HepG2 (cell line): ENCODE data around the gene SDC3. TPM values are rescaled to one million over a fixed set of nuclear protein-coding genes. Genes with fewer than 3 reads are reported as not detected.

Source experiments
- ATAC-seq: fragments of 200-7000 bp; cut with Tn5 transposase; 3 replicates; pipeline ENCODE4 v1.9.1; 2020; ENCODE audit warnings: mild to moderate bottlenecking, moderate library complexity
- BruUV-seq: library from RNA; stranded (reverse); fragments of 400-500 nt; replicated peaks from 2 replicates; lab custom pipeline; 2021; lab: Mats Ljungman, UMichigan
- CTCF ChIA-PET: fragments of 300-600 bp; formaldehyde crosslinking; extraction: SDS; loops from one replicate; lab custom pipeline; 2021; ENCODE audit warnings: low total read pairs, inconsistent platforms, low intra/inter-chr PET ratio; lab: Yijun Ruan, JAX
- POLR2A ChIA-PET: fragments of 350-600 bp; sonication (Branson Sonifier 250); formaldehyde crosslinking; loops from one replicate; lab custom pipeline; 2020; ENCODE audit warnings: antibody characterized with exemption, inconsistent platforms; lab: Yijun Ruan, JAX
- DNase-seq: peaks from one replicate; pipeline ENCODE4 v3.0.0-alpha.2; 2015; ENCODE audit warnings: low spot score
- FAIRE-seq: peaks from 3 replicates; lab custom pipeline; 2011; peaks lifted over from hg19 to GRCh38; lab: Jason Lieb, UNC
- H2AFZ ChIP-seq: one replicate; pipeline ENCODE4 v1.6.1; 2011; ENCODE audit warnings: low read length, inconsistent platforms
- H3K27ac ChIP-seq: fragments of 300-600 bp; 3 replicates; pipeline ENCODE4 v1.8.0; 2011; ENCODE audit warnings: mixed run types, mild to moderate bottlenecking, mixed read lengths, low read length, inconsistent platforms; ENCODE audit not compliant: insufficient read depth; ENCODE audit errors: extremely low read length
- H3K27me3 ChIP-seq, 2 experiments: fragments of 200-600 bp in 1 of 2; 2 replicates in 1 of 2; 3 replicates in 1 of 2; pipeline versions ENCODE4 v1.6.0 to v1.8.0; 2011; ENCODE audit warnings: low read length in 2 of 2, mild to moderate bottlenecking in 2 of 2, moderate library complexity in 2 of 2, inconsistent platforms in 1 of 2; ENCODE audit not compliant: insufficient read depth in 2 of 2, control insufficient read depth in 1 of 2
- H3K36me3 ChIP-seq, 2 experiments: fragments of 200-600 bp in 1 of 2; replicated peaks in 1 of 2; 2 replicates in 1 of 2; 3 replicates in 1 of 2; pipeline versions ENCODE4 v1.5.1 to v1.8.0; 2011; ENCODE audit warnings: low read length in 2 of 2, inconsistent platforms in 1 of 2; ENCODE audit not compliant: insufficient read depth in 2 of 2, control insufficient read depth in 1 of 2
- H3K4me1 ChIP-seq: 2 replicates; pipeline ENCODE4 v1.5.1; 2012; ENCODE audit warnings: low read length, inconsistent platforms; ENCODE audit not compliant: insufficient read depth
- H3K4me2 ChIP-seq: 2 replicates; pipeline ENCODE4 v1.6.0; 2011; ENCODE audit warnings: low read depth, low read length, inconsistent platforms
- H3K4me3 ChIP-seq, 3 experiments: fragments of 200-600 bp in 1 of 3; sonication (generic), shearing (Covaris generic) in 1 of 3; replicated peaks in 1 of 3; 2 replicates each; pipeline ENCODE4 v1.5.1; 2011 to 2016; ENCODE audit warnings: low read length in 3 of 3, inconsistent platforms in 2 of 3, low read depth in 2 of 3, mild to moderate bottlenecking in 2 of 3, control low read depth in 1 of 3, mixed read lengths in 1 of 3; ENCODE audit not compliant: insufficient read depth in 1 of 3
- H3K79me2 ChIP-seq: one replicate; pipeline ENCODE4 v1.6.1; 2011; ENCODE audit warnings: low read length, inconsistent platforms; ENCODE audit not compliant: insufficient read depth
- H3K9ac ChIP-seq: 2 replicates; pipeline ENCODE4 v1.6.0; 2011; ENCODE audit warnings: mild to moderate bottlenecking, low read depth, low read length, inconsistent platforms; ENCODE audit not compliant: insufficient read depth
- H3K9me3 ChIP-seq: 2 replicates; pipeline ENCODE4 v1.5.1; 2012; ENCODE audit warnings: mild to moderate bottlenecking, low read length
- H4K20me1 ChIP-seq: 2 replicates; pipeline ENCODE4 v1.6.0; 2011; ENCODE audit warnings: inconsistent platforms, mild to moderate bottlenecking, low read length, moderate library complexity; ENCODE audit not compliant: insufficient read depth
- AFF4 ChIP-seq: sonication (generic); formaldehyde crosslinking; IDR thresholded peaks from 2 replicates; pipeline ENCODE4 v1.4.0; 2020; ENCODE audit warnings: missing genetic modification reagents
- CSRNP2 ChIP-seq: sonication (generic); formaldehyde crosslinking; conservative IDR thresholded peaks from 2 replicates; pipeline ENCODE4 v1.8.0; 2022; ENCODE audit warnings: low read depth, missing genetic modification reagents
- GATAD1 ChIP-seq: IDR thresholded peaks from 2 replicates; pipeline ENCODE4 v1.6.1; 2016; ENCODE audit warnings: missing genetic modification reagents, missing compliant biosample characterization
- POLR2AphosphoS2 ChIP-seq: IDR thresholded peaks from 2 replicates; pipeline ENCODE4 v1.6.1; 2011; ENCODE audit warnings: low read depth, low read length, improper control_type of control experiment
- REPIN1 ChIP-seq: sonication (generic); formaldehyde crosslinking; IDR thresholded peaks from 2 replicates; pipeline ENCODE4 v1.8.0; 2022; ENCODE audit warnings: missing genetic modification reagents, low read depth, mild to moderate bottlenecking, borderline replicate concordance
- SALL2 ChIP-seq: sonication (generic); formaldehyde crosslinking; IDR thresholded peaks from 2 replicates; pipeline ENCODE4 v1.8.1; 2023; ENCODE audit warnings: mild to moderate bottlenecking, missing genetic modification reagents, inconsistent platforms
- ZBTB34 ChIP-seq: sonication (generic); formaldehyde crosslinking; IDR thresholded peaks from 2 replicates; pipeline ENCODE4 v1.8.0; 2022; ENCODE audit warnings: mild to moderate bottlenecking, missing genetic modification reagents
- ZBTB39 ChIP-seq: sonication (generic); formaldehyde crosslinking; IDR thresholded peaks from 2 replicates; pipeline ENCODE4 v1.5.0; 2020; ENCODE audit warnings: missing genetic modification reagents
- ZNF350 ChIP-seq: sonication (generic); formaldehyde crosslinking; IDR thresholded peaks from 2 replicates; pipeline ENCODE4 v1.4.0; 2020; ENCODE audit warnings: mild to moderate bottlenecking, low read depth, missing genetic modification reagents, borderline replicate concordance
- ZNF709 ChIP-seq: sonication (generic); formaldehyde crosslinking; IDR thresholded peaks from 2 replicates; pipeline ENCODE4 v1.5.0; 2020; ENCODE audit warnings: mild to moderate bottlenecking, missing genetic modification reagents
- ZNF772 ChIP-seq: sonication (generic); formaldehyde crosslinking; IDR thresholded peaks from 2 replicates; pipeline ENCODE4 v1.5.0; 2020; ENCODE audit warnings: mild to moderate bottlenecking, missing genetic modification reagents
- ZNF773 ChIP-seq: sonication (generic); formaldehyde crosslinking; IDR thresholded peaks from 2 replicates; pipeline ENCODE4 v1.4.0; 2020; ENCODE audit warnings: missing genetic modification reagents, borderline replicate concordance
- ZNF800 ChIP-seq: sonication (generic); formaldehyde crosslinking; IDR thresholded peaks from 2 replicates; pipeline ENCODE4 v1.4.0; 2020; ENCODE audit warnings: missing genetic modification reagents
- ZSCAN30 ChIP-seq: sonication (generic); formaldehyde crosslinking; IDR thresholded peaks from 2 replicates; pipeline ENCODE4 v1.5.0; 2020; ENCODE audit warnings: mild to moderate bottlenecking, missing genetic modification reagents
- WGBS: methylation state at CpG from one replicate; pipeline ENCODE4 v1.1.6; 2017; ENCODE audit warnings: low lambda C conversion rate; 5-methylcytosine and 5-hydroxymethylcytosine counted together
- in situ Hi-C: cut with HindIII; loops from 2 replicates; pipeline ENCODE4 v1.10.0; 2017; ENCODE audit warnings: low pct_unique_long_range_greater_than_20kb; ENCODE audit not compliant: extremely low pct_ligation_motif_present
- intact Hi-C: fragments of 100-400 bp; cut with micrococcal nuclease; formaldehyde crosslinking; loops from one replicate; pipeline ENCODE4 v1.10.0; 2022; ENCODE audit not compliant: unreplicated experiment
- polyA plus RNA-seq, 8 experiments: library from polyadenylated mRNA; depleted of rRNA in 3 of 8; stranded (reverse) in 7 of 8; unstranded in 1 of 8; fragments of >200 nt; fragmentation: Illumina TruSeq in 4 of 8; extraction: Trizol in 4 of 8; gene quantifications; 2 replicates each; pipeline versions ENCODE4 v1.2.1 to v1.2.3, GENCODE V29; 2011 to 2016; ENCODE audit warnings: low read depth in 4 of 8, missing spikeins in 1 of 8, mixed read lengths in 1 of 8; ENCODE audit not compliant: insufficient read depth in 1 of 8
- total RNA-seq, 5 experiments: library from RNA; depleted of rRNA; stranded (reverse); fragments of >200 nt; fragmentation: Illumina TruSeq; extraction: Trizol; gene quantifications; 2 replicates each; pipeline ENCODE4 v1.2.3, GENCODE V29; 2016; ENCODE audit warnings: low read depth in 1 of 5

The SDC3 gene
- total and polyA plus RNA-seq, 2 of the 13 experiments (the other 11 are each of a cell fraction or from before 2014, with no cell fraction given), result 0.49 to 0.84 TPM

GRCh38 chr1:30852026-30852425, 56.5 kb downstream of the SDC3 start:
- ATAC-seq (no peak), FAIRE-seq (no peak), DNase-seq (no peak)
- Histone ChIP-seq H3K79me2 (no peaks in the 10 kb centered on the region), H4K20me1 (no peaks in the 10 kb centered on the region), H3K4me1 (peaks cover 26% of the 10 kb centered on the region), H2AFZ (no peak overlapping the region), H3K9ac (no peak overlapping the region), H3K9me3 (no peaks in the 10 kb centered on the region), H3K27me3 (peaks cover 0 to 2% of the 10 kb centered on the region in 2 experiments; a peak in 2 of 5 replicates), H3K27ac (no peak overlapping the region), H3K4me2 (no peak overlapping the region), H3K4me3 (no peak overlapping the region), H3K36me3 (no peaks in the 10 kb centered on the region)
- in situ Hi-C loops, result no loop called here
- intact Hi-C loops, result no loop called here
- BruUV-seq, result no TSS peak
- whole genome bisulfite sequencing, result 0% methylated on average over 2 of the region's 5 CpGs
- ChIA-PET CTCF (no interaction called here), POLR2A (no interaction called here)
- no peak for TF ChIP-seq SALL2
- no peak for TF ChIP-seq GATAD1 (CRISPR knock-in tag)
- no peak for TF ChIP-seq ZNF709 (CRISPR knock-in tag)
- no peak for TF ChIP-seq ZSCAN30 (CRISPR knock-in tag)
- no peak for TF ChIP-seq CSRNP2 (CRISPR knock-in tag)
- no peak for TF ChIP-seq ZNF773
- TF ChIP-seq REPIN1 (CRISPR knock-in tag), result no peak
- no peak for TF ChIP-seq ZNF772 (CRISPR knock-in tag)
- TF ChIP-seq ZNF350 (CRISPR knock-in tag), result no peak
- no peak for TF ChIP-seq ZBTB34 (CRISPR knock-in tag)
- no peak for TF ChIP-seq ZNF800 (CRISPR knock-in tag)
- no peak for TF ChIP-seq POLR2AphosphoS2
- no peak for TF ChIP-seq AFF4
- TF ChIP-seq ZBTB39 (CRISPR knock-in tag), result no peak
